ENCODE results near the gene TNNT1. TPM values are rescaled to one million over a fixed set of nuclear protein-coding genes. Genes with fewer than 3 reads are reported as not detected.

Gene TNNT1
- total and polyA plus RNA-seq, 2 experiments from 2014 or later = 11.5 to 32.1 TPM

GRCh38 chr19:55088021-55088451 lies 61.0 kb downstream of the TNNT1 start:
- Histone ChIP-seq H3K4me2 (peak overlapping the region; percentile 91), H3K27ac (no peak overlapping the region)

DNA sequence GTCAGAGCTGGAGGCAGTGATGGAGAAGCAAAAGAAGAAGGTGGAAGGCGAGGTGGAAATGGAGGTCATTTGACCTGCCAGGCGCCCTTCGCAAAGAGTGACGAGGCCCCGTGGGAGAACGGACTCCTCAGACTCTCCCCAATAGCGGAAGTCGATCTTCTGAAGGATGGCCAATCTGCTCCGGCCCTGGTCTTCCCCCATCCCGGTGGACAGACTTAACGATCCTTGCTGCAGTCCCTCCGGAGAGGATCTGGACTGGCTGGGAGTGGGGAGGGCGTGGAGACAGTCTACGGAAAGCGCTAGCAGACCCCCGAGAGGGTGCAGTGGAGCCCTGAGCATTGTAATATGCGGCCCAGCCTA lies 61.5 kb downstream of the TNNT1 start:
- DNase-seq (ENCODE audit: low spot score) = no peak
- H3K4me1 ChIP-seq (ENCODE audit: insufficient read depth) = peaks cover 14% of the 10 kb centered on the region
- H3K27ac ChIP-seq = no peak overlapping the region
- no peaks in the 10 kb centered on the region for H3K79me2 ChIP-seq
- H3K27me3 ChIP-seq = peaks cover 18% of the 10 kb centered on the region
- H3K4me2 ChIP-seq = peak overlapping the region; percentile 91
- no peaks in the 10 kb centered on the region for H3K9me2 ChIP-seq (replicated peaks; ENCODE audit: insufficient read depth)
- H3K36me3 ChIP-seq (replicated peaks; ENCODE audit: insufficient read depth, low read depth) = no peaks in the 10 kb centered on the region
- no peak overlapping the region for H2AFZ ChIP-seq
- peaks cover 15% of the 10 kb centered on the region for H4K20me1 ChIP-seq (ENCODE audit: insufficient read depth, poor library complexity, severe bottlenecking)
- no peak for TF ChIP-seq EZH2 (IDR thresholded peaks at IDR 0.05; ENCODE audit: borderline replicate concordance)
- TF ChIP-seq, protein P1, sequence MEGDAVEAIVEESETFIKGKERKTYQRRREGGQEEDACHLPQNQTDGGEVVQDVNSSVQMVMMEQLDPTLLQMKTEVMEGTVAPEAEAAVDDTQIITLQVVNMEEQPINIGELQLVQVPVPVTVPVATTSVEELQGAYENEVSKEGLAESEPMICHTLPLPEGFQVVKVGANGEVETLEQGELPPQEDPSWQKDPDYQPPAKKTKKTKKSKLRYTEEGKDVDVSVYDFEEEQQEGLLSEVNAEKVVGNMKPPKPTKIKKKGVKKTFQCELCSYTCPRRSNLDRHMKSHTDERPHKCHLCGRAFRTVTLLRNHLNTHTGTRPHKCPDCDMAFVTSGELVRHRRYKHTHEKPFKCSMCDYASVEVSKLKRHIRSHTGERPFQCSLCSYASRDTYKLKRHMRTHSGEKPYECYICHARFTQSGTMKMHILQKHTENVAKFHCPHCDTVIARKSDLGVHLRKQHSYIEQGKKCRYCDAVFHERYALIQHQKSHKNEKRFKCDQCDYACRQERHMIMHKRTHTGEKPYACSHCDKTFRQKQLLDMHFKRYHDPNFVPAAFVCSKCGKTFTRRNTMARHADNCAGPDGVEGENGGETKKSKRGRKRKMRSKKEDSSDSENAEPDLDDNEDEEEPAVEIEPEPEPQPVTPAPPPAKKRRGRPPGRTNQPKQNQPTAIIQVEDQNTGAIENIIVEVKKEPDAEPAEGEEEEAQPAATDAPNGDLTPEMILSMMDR (IDR thresholded peaks at IDR 0.05; ENCODE audit: poor library complexity) = no peak
- no peak for TF ChIP-seq EZH2phosphoT487 (IDR thresholded peaks at IDR 0.05; ENCODE audit: low read depth, severe bottlenecking, unreplicated experiment)
- H3K9me3 ChIP-seq (ENCODE audit: low read depth) = no peaks in the 10 kb centered on the region
- 41% methylated on average over 17 of the region's 17 CpGs for WGBS (ENCODE audit: low lambda C conversion rate, missing lambda C conversion rate)
- H3K4me3 ChIP-seq = peak overlapping the region; percentile 15

More at GRCh38 chr19:55088021-55088451, 61.0 kb downstream of the TNNT1 start:
- 87% methylated on average over 12 of the region's 12 CpGs for WGBS (ENCODE audit: low lambda C conversion rate, missing lambda C conversion rate)
- Histone ChIP-seq H3K4me3 (no peak overlapping the region), H3K9me2 (replicated peaks; ENCODE audit: insufficient read depth) (no peaks in the 10 kb centered on the region), H3K79me2 (no peaks in the 10 kb centered on the region), H3K27me3 (peaks cover 16% of the 10 kb centered on the region), H4K20me1 (ENCODE audit: insufficient read depth, poor library complexity, severe bottlenecking) (peaks cover 15% of the 10 kb centered on the region), H3K36me3 (replicated peaks; ENCODE audit: insufficient read depth, low read depth) (no peaks in the 10 kb centered on the region), H3K4me1 (ENCODE audit: insufficient read depth) (peaks cover 14% of the 10 kb centered on the region), H3K9me3 (ENCODE audit: low read depth) (no peaks in the 10 kb centered on the region), H2AFZ (no peak overlapping the region)
- no peak for DNase-seq (ENCODE audit: low spot score)
- TF ChIP-seq EZH2 (IDR thresholded peaks at IDR 0.05; ENCODE audit: borderline replicate concordance) (no peak), EZH2phosphoT487 (IDR thresholded peaks at IDR 0.05; ENCODE audit: low read depth, severe bottlenecking, unreplicated experiment) (no peak)
- TF ChIP-seq, protein P1 (IDR thresholded peaks at IDR 0.05; ENCODE audit: poor library complexity) = no peak

DNA sequence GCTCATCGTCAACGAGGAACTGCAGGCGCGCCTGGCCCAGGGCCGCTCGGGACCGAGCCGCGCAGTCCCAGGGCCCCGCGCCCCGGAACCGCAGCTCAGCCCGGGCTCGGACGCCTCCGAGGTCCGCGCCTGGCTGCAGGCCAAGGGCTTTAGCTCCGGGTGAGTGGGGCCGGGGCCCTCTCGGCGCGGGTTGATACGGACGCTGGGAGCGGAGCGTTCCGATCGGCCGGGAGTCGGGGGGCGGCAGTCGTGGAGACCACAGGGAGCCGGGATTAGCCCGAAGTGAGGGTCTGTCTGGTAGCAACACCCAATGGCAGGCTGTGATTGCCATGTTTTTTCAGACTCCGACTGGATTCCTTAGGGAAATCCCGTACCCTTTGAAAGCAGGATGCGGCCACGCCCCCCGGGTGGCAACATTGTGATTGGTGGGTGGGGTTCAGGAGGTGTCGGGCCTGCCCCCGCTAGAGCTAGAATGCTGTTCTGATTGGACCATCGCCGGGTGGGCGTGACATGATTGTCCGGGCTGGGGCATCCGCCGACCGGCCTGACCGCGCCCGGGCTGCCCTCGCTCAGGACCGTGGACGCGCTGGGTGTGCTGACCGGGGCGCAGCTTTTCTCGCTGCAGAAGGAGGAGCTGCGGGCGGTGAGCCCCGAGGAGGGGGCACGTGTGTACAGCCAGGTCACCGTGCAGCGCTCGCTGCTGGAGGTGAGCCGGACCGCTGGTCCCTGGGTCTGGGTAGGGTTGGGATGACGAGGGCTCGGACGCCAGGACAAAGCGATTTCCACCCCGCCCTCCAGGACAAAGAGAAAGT lies 62.1 kb downstream of the TNNT1 start:
- no peaks in the 10 kb centered on the region for H3K9me2 ChIP-seq (replicated peaks; ENCODE audit: insufficient read depth)
- TF ChIP-seq EZH2phosphoT487 (IDR thresholded peaks at IDR 0.05; ENCODE audit: low read depth, severe bottlenecking, unreplicated experiment) = no peak
- TF ChIP-seq EZH2 (IDR thresholded peaks at IDR 0.05; ENCODE audit: borderline replicate concordance) = no peak
- TF ChIP-seq, protein P1 (IDR thresholded peaks at IDR 0.05; ENCODE audit: poor library complexity) = no peak
- H2AFZ ChIP-seq = no peak overlapping the region
- peaks cover 15% of the 10 kb centered on the region for H4K20me1 ChIP-seq (ENCODE audit: insufficient read depth, poor library complexity, severe bottlenecking)
- DNase-seq (ENCODE audit: low spot score) = peak; percentile 94
- no peaks in the 10 kb centered on the region for H3K36me3 ChIP-seq (replicated peaks; ENCODE audit: insufficient read depth, low read depth)
- no peaks in the 10 kb centered on the region for H3K9me3 ChIP-seq (ENCODE audit: low read depth)
- 4% methylated on average over 73 of the region's 74 CpGs for WGBS (ENCODE audit: low lambda C conversion rate, missing lambda C conversion rate)
- H3K27ac ChIP-seq = no peak overlapping the region
- peak overlapping the region; percentile 91 for H3K4me2 ChIP-seq
- H3K4me1 ChIP-seq (ENCODE audit: insufficient read depth) = peaks cover 14% of the 10 kb centered on the region
- peak overlapping the region; percentile 15 for H3K4me3 ChIP-seq
- no peaks in the 10 kb centered on the region for H3K79me2 ChIP-seq
- peaks cover 24% of the 10 kb centered on the region for H3K27me3 ChIP-seq
